Osteocyte (in vitro differentiated cells): ENCODE measurements around the gene ATG13. TPM values are rescaled to one million over a fixed set of nuclear protein-coding genes. Genes with fewer than 3 reads are reported as not detected.

ENCODE experiments used
- DNase-seq: peaks from one replicate; pipeline ENCODE4 v3.0.0; 2021; ENCODE audit warnings: mixed read lengths; ENCODE audit not compliant: unreplicated experiment; ENCODE audit errors: extremely low spot score
- H3K27ac Mint-ChIP-seq: one replicate; pipeline ENCODE4 v1.8.0; 2021; ENCODE audit warnings: mild to moderate bottlenecking, mixed read lengths; ENCODE audit not compliant: unreplicated experiment
- H3K27me3 Mint-ChIP-seq: one replicate; pipeline ENCODE4 v1.8.0; 2021; ENCODE audit warnings: mixed read lengths; ENCODE audit not compliant: unreplicated experiment
- H3K36me3 Mint-ChIP-seq: one replicate; pipeline ENCODE4 v1.8.0; 2021; ENCODE audit warnings: mixed read lengths; ENCODE audit not compliant: unreplicated experiment
- H3K4me1 Mint-ChIP-seq: one replicate; pipeline ENCODE4 v1.8.0; 2021; ENCODE audit warnings: mixed read lengths; ENCODE audit not compliant: unreplicated experiment
- H3K4me3 Mint-ChIP-seq: one replicate; pipeline ENCODE4 v1.8.0; 2021; ENCODE audit warnings: mild to moderate bottlenecking, moderate library complexity, mixed read lengths; ENCODE audit not compliant: unreplicated experiment
- H3K9me3 Mint-ChIP-seq: one replicate; pipeline ENCODE4 v1.8.0; 2021; ENCODE audit warnings: mixed read lengths; ENCODE audit not compliant: unreplicated experiment
- CTCF ChIP-seq: fragments of 200-600 bp; sonication (generic); IDR thresholded peaks from 2 replicates; pipeline ENCODE4 v1.5.0; 2021; ENCODE audit warnings: antibody characterized with exemption, mild to moderate bottlenecking, moderate library complexity
- total RNA-seq: library from RNA; stranded (reverse); gene quantifications from 2 replicates; pipeline ENCODE4 v1.2.1, GENCODE V29; 2021

Gene ATG13
- total RNA-seq, 1 donor from 2014 or later, result 87.2 TPM

DNA sequence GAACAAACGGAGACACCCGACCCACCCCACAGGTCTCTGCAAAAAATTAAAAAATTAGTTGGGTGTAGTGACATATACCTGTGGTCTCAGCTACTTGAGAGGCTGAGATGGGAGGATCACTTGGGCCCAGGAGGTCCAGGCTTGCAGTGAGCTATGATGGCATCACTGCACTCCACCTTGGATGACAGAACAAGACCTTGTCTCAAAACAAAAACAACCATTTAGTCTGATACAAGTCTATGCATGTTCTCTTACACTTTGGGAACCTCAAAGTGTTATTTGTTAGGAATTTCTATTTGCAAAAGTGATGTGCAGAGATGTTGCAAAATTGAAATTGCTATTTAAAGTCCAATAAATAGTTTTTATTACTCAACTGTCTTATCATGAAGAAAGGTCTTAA, 14.3 kb downstream of the ATG13 start:
- TF ChIP-seq CTCF, result no peak
- no peak for DNase-seq
- peaks cover 17% of the 10 kb centered on the region for H3K36me3 Mint-ChIP-seq
- no peaks in the 10 kb centered on the region for H3K9me3 Mint-ChIP-seq
- H3K27ac Mint-ChIP-seq, result no peak overlapping the region
- H3K4me1 Mint-ChIP-seq, result no peaks in the 10 kb centered on the region
- H3K4me3 Mint-ChIP-seq, result no peak overlapping the region
- H3K27me3 Mint-ChIP-seq, result no peaks in the 10 kb centered on the region

DNA sequence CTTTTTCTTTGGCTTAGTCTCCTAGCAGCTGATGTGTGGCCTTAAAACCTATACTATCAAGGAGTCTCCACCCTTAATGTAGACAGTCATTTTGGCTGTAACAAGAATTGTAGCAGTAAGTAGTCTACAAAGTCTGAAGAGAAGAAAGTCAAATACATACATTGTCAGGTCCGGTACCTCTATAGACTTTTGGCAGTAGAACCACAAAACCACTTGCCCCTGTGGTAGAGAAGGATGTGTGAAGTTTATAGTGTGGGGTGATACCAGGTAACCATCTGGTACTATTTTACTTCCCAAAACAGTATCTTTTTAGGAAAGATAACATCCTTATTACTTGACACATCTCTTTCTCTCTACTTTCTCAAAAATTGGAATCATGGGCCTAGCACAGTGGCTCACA, 15.1 kb downstream of the ATG13 start:
- no peaks in the 10 kb centered on the region for H3K4me1 Mint-ChIP-seq
- H3K27ac Mint-ChIP-seq, result no peak overlapping the region
- TF ChIP-seq CTCF, result no peak
- peaks cover 17% of the 10 kb centered on the region for H3K36me3 Mint-ChIP-seq
- H3K9me3 Mint-ChIP-seq, result no peaks in the 10 kb centered on the region
- no peak overlapping the region for H3K4me3 Mint-ChIP-seq
- no peak for DNase-seq
- no peaks in the 10 kb centered on the region for H3K27me3 Mint-ChIP-seq

DNA sequence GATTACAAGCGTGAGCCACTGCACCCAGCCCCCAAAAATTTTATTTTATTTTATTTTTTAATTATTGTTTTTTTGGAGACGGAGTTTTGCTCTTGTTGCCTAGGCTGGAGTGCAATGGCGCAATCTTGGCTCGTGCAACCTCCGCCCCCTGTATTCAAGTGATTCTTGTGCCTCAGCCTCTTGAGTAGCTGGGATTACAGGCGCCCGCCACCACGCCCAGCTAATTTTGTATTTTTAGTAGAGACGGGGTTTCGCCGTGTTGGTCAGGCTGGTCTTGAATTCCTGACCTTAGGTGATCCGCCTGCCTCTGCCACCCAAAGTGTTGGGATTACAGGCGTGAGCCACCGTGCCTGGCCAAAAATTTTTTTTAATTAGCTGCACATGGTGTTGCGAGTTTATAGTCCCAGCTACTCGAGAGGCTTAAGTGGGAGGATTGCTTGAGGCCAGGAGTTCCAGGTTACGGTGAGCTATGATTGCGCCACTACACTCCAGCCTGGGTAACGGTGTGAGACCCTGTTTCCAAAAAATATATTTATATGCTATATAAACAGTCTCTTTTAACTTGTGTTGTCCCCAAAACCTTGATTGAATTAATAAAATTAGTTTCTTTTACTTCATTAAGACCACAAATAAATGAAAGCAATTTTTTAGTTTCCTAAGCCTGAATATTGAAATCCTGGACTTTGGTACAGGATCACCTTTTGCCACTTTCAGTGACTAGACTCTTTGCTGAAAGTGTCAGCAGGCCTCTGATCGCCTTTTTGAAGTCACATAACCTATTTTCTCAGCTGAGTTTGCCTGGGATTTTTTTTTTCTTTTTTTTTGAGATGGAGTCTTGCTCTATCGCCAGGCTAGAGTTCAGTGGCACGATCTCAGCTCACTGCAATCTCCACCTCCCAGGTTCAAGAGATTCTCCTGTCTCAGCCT, 16.2 kb downstream of the ATG13 start:
- no peak for TF ChIP-seq CTCF
- no peaks in the 10 kb centered on the region for H3K9me3 Mint-ChIP-seq
- no peaks in the 10 kb centered on the region for H3K4me1 Mint-ChIP-seq
- no peak overlapping the region for H3K4me3 Mint-ChIP-seq
- H3K27me3 Mint-ChIP-seq, result no peaks in the 10 kb centered on the region
- no peak for DNase-seq
- H3K36me3 Mint-ChIP-seq, result peaks cover 20% of the 10 kb centered on the region
- H3K27ac Mint-ChIP-seq, result no peak overlapping the region

DNA sequence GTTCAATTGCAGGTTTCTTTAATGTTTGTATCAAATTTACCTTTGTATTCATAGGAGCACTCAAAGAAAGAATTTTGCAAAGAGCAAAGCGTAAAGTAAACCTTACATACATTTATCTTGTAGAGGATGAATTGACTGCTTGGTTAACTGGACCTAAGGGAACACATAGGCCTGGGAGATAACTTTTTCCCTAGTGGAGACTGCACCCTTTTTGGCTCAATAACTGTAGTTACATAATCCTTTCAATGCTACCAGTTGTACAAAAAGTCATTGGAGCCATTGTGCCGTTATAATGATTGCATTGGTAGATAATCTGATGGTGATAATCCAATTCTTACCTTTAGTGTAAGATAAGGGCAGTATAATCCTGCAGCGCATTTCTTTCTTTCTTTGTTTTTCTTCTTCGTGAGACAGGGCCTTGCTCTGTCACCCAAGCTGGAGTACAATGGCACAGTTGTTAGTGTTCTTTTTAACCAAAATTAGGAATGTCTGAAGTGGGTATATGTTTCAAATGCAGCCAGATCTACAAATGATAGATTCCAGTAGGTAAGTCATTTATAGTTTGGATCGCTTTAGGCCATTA, 18.3 kb downstream of the ATG13 start:
- no peak for DNase-seq
- no peaks in the 10 kb centered on the region for H3K9me3 Mint-ChIP-seq
- H3K27ac Mint-ChIP-seq, result no peak overlapping the region
- TF ChIP-seq CTCF, result no peak
- no peak overlapping the region for H3K4me3 Mint-ChIP-seq
- H3K4me1 Mint-ChIP-seq, result no peaks in the 10 kb centered on the region
- no peaks in the 10 kb centered on the region for H3K27me3 Mint-ChIP-seq
- H3K36me3 Mint-ChIP-seq, result peaks cover 27% of the 10 kb centered on the region

DNA sequence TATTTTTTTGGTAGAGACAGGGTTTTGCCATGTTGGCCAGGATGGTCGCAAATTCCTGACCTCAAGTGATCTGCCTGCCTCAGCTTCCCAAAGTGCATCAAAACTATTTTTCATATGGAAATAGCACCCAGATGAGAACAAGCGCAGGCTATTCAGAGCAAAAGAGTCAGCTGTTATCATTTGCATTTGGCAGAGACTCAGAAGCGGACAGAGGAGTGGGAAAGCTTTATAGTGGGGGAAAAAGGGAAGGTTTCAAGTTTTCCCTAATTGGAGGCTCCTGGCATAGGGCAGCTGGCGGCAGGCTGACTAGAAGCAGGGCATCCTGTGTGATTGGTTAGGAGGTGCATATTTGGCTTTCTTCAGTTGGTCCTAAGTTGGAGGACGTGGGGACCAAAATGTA, 20.2 kb downstream of the ATG13 start:
- no peaks in the 10 kb centered on the region for H3K4me1 Mint-ChIP-seq
- no peak overlapping the region for H3K27ac Mint-ChIP-seq
- peaks cover 20% of the 10 kb centered on the region for H3K36me3 Mint-ChIP-seq
- no peak overlapping the region for H3K4me3 Mint-ChIP-seq
- H3K9me3 Mint-ChIP-seq, result no peaks in the 10 kb centered on the region
- TF ChIP-seq CTCF, result no peak
- no peak for DNase-seq
- H3K27me3 Mint-ChIP-seq, result no peaks in the 10 kb centered on the region
